HG03442 (cell line): ENCODE data around the gene FBXL7.

Source experiments
- ATAC-seq: cut with Tn5 transposase; IDR thresholded peaks from one replicate; pipeline ENCODE4 v1.9.1; 2021; ENCODE audit warnings: mild to moderate bottlenecking, moderate library complexity; ENCODE audit not compliant: unreplicated experiment

Gene FBXL7

GRCh38 chr5:15645381-15646160, 145.6 kb downstream of the FBXL7 start:
- no peak for ATAC-seq

DNA sequence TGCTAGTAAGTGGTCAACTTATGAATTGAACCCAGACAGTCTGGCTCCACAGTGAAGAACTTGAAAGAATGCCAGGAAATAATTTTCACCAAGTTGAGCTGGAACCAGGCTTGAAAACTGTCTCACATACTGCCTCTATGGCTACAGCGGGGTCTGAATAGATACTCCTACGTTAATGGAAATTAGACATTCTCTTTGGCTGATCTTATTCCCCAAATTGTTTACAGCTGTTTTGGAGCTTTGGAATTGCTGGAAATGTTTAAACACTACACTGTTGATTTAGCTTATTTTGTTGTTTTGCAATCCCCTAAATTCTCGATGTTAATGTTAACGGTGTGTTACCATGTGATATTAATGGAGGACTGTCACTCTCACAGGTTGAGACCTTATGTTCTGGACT, 146.4 kb downstream of the FBXL7 start:
- no peak for ATAC-seq

GRCh38 chr5:15647251-15647650, 147.3 kb downstream of the FBXL7 start:
- ATAC-seq, result no peak

DNA sequence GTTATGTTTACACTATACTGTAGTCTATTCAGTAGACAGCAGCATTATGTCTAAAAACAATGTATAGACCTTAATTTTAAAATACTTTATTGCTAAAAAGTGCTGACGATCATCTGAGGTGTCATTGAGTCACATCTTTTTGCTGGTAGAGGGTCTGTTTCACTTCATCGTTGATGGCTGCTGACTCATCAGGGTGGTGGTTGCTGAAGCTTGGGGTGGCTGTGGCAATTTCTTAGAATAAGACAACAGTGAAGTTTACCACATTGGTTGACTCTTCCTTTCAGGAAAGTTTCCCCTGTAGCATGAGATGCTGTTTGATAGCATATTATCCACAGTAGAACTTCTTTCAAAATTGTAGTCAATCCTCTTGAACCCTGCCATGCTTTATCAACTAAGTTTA, 150.3 kb downstream of the FBXL7 start:
- ATAC-seq, result no peak

GRCh38 chr5:15654779-15655178, 154.8 kb downstream of the FBXL7 start:
- no peak for ATAC-seq

DNA sequence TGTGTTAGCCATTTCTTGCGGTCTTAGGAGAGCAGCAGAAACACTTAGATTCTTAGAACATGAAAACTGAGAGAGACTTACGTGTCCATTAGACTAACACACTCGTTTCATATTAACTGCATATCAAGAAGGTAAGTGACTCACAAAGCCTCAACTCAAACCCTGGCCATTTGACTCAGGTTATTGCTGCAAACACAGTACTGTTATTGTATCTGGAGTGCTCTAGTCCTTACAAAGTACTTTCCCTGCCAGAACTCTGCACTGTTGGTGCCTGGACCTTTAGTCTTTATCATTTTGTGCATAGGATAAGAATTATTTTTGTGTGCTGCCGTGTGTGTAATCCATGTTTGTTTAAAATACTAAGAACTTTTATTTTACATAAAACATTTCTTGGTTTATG, 155.7 kb downstream of the FBXL7 start:
- no peak for ATAC-seq

GRCh38 chr5:15664961-15665360, 165.0 kb downstream of the FBXL7 start:
- no peak for ATAC-seq

GRCh38 chr5:15669826-15670225, 169.8 kb downstream of the FBXL7 start:
- ATAC-seq, result no peak

DNA sequence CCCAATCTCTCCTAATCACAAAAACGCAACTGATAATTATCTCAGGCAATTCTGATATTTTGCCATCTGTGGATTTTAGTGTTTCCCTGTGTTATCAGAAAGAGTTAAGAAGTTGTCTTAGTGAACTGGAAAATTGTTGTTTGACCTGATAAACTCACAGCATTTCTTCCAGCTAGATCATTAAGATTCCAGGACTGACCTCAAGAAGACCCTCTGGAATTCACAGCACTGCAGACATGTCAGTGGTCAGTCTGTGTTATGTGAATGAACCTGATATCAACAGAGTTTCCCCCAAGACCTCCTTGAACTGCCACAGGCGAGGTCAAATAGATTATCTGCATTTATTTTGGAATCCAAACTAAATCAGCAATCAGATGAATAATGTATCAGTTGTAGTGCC, 174.7 kb downstream of the FBXL7 start:
- ATAC-seq, result no peak

DNA sequence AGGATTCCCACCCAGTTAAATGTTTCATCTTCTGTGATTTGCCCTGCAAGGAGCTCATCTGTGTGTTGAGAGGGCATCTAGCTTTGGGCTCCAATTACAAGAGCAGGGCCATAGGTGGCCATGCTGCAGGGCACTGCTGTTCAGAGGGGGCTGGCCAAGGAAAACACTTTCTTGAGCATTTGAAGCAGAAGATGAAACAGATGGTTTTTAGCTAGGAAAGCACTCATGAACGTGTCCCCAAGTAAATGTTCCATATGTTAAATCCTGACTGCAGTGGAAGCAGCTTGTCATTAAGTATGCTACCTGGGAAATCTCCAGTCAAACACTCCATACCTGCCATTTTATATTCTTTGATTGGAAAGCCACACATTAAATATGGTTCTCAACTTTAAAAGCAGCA, 176.6 kb downstream of the FBXL7 start:
- no peak for ATAC-seq

GRCh38 chr5:15679161-15679560, 179.2 kb downstream of the FBXL7 start:
- no peak for ATAC-seq

GRCh38 chr5:15680455-15680854, 180.5 kb downstream of the FBXL7 start:
- no peak for ATAC-seq

GRCh38 chr5:15682122-15682521, 182.1 kb downstream of the FBXL7 start:
- ATAC-seq, result no peak

DNA sequence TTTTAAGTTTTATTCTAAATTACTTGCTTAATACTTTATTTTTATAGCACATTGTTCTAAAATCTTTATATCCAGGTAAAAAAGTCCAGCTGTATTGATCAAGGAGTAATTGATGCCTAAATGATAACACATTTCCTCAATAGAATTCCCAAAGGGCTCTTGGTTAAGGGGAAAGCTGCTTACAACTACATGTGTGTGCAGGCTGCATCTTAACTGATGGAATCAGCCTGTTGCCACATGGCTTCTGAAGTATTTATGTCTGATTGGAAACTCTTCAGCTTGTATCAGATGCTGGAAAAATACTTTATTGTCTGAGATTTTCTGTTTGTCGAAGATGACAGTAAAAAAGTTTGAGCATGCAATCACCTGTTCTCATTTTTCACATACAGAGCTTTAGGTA, 182.6 kb downstream of the FBXL7 start:
- no peak for ATAC-seq

DNA sequence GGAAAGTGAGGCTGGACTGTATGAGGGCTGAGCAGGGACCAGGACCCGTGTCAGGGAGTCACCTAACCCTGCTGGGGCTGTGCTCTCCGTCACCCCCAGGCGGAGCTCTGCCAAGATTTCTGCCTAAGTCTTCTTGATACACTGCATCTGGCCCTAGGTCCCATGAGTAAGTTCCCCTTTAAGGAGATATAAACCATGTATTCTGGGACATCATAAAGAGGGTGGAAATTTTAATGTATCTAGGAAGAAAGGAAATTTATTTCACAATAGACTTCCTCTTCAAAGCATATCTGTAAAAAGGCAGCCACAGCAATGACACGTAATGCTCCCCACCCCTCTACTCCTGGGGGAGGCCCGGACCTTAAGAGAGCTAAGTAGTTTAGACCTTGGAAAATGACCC, 183.4 kb downstream of the FBXL7 start:
- ATAC-seq, result no peak

GRCh38 chr5:15687401-15687800, 187.4 kb downstream of the FBXL7 start:
- no peak for ATAC-seq

GRCh38 chr5:15689836-15690235, 189.9 kb downstream of the FBXL7 start:
- no peak for ATAC-seq

DNA sequence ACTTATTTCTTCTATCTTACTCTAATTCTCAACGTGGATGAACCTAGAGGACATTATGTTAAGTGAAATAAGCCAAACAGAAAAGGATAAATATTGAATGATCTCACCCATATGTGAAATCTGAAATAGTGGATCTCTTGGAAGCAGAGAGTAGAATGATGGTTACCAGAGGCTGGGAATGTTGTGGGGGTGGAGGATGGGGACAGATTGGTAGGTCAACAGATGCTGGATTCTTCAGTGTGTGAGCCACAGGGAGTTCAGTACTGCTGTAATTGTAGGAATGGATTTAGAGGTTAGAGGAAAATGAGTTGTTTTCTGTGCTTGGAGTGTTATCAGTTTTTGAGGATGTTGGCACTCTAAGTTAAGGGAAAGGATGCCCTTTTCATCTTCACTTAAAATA, 190.6 kb downstream of the FBXL7 start:
- no peak for ATAC-seq

GRCh38 chr5:15691521-15691920, 191.5 kb downstream of the FBXL7 start:
- ATAC-seq, result no peak

DNA sequence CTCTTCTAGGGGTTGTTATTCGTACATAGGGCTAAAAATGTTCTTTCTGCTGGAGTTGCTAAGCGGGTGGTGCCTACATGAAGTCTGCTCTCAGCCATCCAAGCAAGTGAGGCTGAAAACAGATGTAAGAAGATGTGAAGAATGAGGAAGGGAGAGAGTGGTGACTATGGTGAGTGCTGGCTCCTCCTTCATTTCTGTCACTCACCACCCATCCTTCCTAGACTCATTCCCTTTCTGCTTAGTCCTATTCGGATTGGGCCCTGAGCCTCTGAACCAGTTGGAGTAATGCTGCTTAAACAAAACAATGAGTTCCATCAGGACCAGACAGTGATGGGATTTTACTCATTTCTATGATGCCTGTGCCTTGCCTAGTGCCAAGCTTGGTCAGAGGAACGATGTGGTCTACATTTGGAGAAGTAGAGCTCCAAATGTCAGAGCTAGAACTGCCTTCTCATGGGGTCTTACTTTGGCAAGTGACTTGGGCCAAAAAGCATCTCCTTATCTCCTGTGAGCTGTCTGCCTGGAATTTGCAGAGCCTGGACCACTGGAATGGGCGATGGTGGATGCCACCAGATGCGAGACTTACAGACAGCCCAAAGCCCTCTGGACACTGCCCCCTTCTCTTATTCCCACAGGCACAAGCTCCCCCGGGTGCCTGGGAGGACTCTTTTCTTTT, 192.9 kb downstream of the FBXL7 start:
- no peak for ATAC-seq

DNA sequence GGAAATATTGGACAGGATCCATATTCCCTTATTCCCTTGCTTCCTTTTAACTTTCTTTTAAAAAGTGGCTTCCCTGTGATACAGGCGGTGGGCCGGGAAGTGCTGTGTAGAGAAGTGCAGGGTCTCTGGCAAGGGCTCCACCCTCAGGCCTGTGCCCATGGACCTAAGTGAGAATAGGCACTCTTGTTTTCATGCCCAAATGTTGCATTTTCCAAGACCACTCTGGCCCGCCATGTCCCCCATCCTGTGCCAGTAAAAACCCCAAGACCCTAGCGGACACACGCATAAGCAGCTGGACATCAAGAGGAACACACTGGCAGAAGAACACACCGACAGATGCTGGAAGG, 193.4 kb downstream of the FBXL7 start:
- no peak for ATAC-seq

DNA sequence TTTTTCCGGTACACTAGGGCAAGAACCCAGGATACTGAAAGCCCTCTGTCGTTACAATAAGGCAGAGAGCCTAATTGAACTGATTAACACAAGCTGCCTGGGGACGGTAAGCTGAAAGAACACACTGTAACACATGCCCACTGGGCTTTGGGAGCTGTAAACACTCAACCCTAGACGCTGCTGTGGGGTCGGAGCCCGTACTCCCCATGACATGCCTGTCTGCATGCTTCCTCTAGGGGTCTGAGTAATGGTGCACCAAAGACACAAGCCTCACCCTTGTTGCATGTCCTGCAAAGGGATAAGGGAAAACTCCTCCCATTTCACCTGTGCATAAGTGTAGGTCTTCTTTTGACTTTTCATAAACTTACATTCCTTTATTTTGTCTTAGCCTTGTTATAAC, 194.0 kb downstream of the FBXL7 start:
- ATAC-seq, result no peak
